GM21515 (cell line): ENCODE results near the gene C17orf113.
"Not testable (repeated sequence)": the region's sequence is repeated elsewhere in the genome, so short reads cannot be mapped to it uniquely, and the experiment has no call there.

ENCODE experiments used
- ATAC-seq: cut with Tn5 transposase; IDR thresholded peaks from one replicate; pipeline ENCODE4 v1.9.1; 2021; ENCODE audit not compliant: unreplicated experiment

C17orf113 gene

DNA sequence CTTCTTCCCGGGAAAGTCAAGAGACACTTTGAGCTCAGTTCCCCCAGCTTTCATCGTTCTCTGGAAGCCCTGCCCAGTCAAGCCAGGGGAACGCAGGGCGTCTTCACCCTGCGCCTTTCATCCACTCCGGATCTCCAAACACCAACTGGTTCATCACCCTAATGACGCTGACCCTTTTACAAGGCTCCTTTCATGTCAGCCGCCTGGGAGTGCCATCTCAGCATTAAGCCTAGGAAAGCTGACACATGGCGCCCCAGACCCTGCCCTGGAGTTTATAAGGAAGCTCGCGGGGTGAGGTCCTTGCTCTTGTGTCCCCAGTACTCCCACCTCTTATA lies 32.6 kb downstream of the C17orf113 start:
- peak; percentile 7 for ATAC-seq

DNA sequence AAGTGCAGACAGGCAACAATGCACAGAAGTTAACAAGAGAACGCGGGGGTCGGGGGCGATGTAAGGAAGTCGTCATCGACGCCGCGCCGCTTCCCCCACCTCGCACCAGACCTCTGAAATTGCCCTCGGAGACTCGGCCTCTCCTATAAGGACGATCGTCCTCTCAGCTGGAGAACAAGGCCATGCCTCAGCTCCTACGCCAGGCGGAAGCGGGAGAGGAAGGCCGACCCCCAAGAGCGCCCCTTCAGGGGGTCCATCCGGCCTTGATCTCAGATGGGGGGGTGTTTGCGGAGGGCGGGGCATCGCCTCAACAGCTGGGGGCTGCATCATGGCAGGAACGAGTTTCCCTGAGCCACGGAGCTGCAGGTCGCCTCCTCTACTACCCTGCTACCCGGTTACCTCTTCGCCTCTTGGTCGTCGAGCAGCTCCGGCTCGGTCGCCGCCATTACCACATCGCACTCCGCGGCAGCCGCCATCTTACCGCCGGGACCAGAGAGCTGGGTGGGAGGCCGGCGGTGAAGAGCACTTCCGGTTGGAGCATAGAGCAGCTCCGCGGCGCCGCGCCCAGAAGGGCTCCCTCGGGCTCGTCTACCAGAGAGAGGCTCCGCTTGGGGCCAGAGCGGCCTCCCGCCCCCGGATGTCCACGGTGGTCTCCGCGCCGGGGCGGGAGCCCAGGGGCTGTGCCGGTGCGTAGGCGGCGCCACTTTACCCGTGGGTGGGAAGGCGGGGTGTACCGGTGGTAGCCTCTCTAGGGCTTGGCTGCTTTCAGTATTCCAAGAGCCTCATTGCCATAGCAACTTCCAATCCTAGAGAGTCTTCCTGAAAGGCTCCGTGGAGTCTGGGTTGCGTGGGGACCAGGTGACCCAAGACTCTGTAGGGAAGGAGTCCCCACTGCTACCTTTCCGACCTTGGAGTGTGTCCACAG lies 33.2 kb downstream of the C17orf113 start, which contains the start of gene DNAJC7:
TSS of gene DNAJC7 (minus strand) at position 499 of the 925 bp plus-strand sequence. CDS start at position 476, 23 bp downstream.
- peak; percentile 74 for ATAC-seq

DNA sequence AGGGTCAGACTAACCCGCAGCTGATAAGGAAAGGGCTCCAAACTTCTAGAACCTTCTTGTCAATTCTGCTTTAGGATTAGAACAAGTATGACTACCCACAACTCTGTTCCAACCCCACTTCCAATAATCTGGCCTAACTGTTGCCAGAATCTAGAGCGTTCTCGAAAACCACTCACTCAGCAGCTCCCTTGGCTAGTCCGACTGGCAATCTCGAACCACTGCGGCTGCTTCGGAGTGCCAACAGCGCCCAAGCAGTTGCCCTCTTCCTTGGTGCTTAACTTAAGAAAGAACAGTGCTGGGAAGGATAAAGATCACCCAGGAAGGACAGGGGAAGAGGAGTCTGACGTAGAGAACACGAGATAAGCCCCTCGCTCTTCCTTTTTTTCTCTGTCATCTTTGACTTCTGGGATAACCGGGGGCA lies 34.0 kb downstream of the C17orf113 start:
- no peak for ATAC-seq

DNA sequence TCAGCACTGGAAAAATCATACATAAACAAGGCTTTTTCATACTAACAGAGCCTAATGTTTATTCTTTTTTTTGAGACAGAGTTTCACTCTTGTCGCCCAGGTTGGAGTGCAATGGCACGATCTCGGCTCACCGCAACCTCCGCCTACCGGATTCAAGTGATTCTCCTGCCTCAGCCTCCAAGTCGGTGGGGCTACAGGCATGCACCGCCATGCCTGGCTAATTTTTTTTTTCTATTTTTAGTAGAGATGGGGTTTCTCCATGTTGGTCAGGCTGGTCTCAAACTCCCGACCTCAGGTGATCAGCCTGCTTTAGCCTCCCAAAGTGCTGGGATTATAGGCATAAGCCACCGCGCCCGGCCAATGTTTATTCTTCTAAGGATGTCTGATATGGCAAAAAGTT lies 36.7 kb downstream of the C17orf113 start:
- ATAC-seq, result not testable (repeated sequence)

DNA sequence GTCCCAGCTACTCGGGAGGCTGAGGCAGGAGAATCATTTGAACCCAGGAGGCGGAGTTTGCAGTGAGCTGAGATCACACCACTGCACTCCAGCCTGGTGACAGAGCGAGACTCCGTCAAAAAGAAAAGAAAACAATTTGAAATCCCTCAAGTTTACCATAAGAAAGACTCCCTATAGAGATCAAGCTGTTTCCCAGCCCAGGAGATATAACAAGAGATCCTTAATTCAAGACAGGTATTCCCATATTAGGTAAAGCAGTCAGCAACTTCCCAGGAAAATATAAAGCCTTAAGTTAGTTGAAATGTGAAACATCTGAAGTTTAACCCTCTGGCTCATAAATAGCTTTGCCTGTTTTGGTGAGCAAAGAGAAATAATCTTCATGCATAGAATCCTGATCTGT lies 38.0 kb downstream of the C17orf113 start:
- ATAC-seq, result not testable (repeated sequence)

DNA sequence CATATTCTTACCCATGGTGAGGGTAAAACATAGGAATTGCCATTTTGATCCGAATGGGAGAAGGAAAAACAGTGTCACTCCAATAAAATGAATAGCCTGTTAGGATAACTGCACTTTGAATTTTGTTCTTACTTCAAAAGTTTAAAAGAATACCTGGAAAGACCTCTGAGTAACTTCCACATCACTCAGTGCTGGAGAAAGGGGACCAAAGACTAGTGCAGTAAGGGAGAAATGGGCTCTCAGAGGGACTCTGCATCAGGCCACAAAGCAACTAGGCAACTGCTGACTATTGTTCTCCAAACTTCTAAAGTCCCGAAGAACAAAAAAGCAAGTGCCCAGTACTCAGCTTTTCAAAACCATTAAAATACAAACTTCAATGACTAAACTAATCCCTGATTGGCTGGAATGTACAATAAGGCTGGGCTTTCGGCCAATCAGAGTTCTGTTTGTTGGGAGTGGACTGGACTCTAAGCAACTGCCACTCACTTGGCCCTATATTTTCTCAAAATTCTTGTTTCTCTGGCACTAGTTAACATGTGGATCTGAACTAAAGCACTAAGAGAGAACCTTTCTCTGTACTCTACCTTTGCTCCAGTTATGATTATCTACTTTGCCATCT lies 39.4 kb downstream of the C17orf113 start:
- ATAC-seq, result no peak

DNA sequence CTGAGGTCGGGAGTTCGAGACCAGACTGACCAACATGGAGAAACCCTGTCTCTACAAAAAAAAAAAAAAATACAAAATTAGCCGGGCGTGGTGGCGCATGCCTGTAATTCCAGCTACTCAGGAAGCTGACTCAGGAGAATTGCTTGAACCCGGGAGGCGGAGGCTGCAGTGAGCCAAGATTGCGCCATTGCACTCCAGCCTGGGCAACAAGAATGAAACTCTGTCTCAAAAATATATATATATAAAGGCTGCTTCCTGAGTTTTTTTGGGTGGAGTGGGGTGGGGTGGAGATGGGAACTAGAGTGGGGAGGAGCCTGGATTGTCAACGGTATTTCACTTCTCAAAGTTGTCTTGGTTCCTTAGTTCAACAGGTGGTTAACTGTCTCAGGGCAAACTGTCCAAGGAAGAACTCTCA lies 40.1 kb downstream of the C17orf113 start:
- ATAC-seq, result not testable (repeated sequence)

DNA sequence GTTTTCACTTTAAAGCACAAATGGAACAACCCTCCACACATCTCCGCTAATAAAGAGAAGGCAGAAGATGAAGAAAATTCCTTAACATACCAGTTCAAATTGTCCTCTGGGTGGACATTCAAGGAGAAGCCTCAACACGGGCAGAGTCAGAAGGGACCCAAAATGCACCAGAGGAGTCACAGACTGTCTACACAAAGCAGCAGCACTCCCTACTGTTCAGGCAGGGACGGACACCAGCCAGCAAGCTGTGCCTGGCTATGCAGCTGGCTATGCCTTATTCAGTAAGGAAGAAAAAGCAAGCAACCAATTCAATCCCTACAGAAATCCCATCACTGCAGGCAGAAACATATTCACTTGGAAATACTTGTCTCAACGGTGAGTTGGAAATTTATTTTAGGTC lies 41.2 kb downstream of the C17orf113 start:
- no peak for ATAC-seq

DNA sequence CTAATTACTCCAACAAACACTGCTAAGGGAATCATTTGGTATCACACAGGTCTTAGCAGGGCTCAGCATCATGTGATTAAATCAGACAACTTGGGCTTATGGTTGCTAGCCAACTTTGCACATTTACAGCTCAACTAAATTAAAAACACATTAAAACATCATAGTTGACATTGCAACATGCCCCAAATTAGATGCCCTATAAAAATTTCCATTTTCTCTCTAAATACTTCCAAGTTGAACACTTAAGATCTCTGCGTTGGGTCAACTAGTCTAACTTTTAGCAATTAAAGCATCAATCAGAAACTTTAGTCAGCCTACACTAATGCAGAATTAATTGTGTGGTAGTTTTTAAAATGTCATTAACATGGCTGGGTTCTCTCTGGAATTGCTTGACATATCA lies 45.2 kb downstream of the C17orf113 start:
- ATAC-seq, result no peak

DNA sequence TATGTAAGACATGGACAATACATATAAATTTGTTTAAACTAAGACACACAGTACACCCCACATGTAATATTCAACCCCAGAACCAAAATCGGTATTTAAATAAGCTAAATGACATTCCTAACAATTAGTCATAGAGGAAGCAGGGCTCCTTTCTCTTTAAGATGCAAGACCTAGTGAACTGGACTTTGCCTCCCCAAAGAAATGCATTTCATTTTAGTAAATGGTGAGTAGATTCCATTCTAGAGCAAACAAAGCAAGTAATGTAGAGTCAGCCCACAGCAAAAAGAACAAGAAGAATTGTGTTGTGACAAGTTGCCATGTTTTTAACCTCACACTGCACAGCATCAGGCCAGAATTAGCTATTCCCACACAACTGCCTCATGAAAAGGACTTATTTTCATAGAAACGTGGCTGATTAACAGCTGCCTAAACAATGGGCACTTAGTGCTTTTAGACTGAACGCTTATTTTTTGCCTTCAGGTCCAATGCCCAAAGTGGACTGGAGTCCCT lies 47.6 kb downstream of the C17orf113 start:
- no peak for ATAC-seq

DNA sequence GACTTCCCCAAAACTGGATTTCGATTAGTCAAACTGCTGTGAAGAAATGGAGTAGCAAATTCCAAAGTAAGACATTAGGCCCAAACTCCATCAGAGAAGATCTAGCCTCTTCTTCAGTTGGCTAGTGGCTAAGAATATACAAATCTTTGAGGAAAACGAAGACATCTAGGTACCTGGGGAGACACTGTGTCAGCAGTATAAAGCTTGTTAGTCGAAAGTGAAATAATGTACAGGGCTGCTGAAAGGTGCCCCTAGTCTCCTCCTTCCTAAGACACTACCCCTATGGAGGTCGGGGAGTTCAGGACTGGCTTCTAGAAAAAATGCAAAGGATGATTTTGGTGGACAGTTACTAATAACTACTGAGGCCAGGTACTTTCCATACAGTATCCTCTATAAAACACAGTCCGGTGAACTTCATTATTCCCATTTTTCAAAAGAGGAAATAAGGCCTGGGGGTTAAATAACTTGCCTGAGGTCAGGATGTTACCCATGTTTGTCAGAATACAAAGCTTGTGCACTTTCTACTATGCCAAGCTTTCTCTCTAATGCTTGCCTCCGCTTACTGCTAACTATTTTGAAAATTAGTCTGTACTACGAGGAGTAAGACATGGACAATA lies 48.1 kb downstream of the C17orf113 start:
- ATAC-seq, result no peak

DNA sequence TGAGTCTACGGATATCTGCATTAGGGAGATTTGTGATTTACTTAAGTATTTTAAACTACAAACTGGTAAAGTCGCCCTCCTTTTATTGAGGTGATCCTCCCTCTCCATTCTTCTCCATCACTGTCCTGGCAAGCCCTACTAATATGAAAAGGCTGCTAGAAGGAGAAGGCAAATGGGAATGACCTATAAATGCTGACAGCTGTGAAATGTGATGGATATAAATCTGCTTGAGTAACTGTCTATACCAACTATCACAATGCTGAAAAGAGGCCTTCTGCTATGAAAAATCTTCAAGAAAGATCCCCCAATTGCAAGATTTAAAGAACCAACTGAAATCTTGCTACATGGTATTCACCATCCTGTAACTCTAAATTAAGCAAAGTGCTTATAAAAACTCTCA lies 48.7 kb downstream of the C17orf113 start:
- ATAC-seq, result no peak

DNA sequence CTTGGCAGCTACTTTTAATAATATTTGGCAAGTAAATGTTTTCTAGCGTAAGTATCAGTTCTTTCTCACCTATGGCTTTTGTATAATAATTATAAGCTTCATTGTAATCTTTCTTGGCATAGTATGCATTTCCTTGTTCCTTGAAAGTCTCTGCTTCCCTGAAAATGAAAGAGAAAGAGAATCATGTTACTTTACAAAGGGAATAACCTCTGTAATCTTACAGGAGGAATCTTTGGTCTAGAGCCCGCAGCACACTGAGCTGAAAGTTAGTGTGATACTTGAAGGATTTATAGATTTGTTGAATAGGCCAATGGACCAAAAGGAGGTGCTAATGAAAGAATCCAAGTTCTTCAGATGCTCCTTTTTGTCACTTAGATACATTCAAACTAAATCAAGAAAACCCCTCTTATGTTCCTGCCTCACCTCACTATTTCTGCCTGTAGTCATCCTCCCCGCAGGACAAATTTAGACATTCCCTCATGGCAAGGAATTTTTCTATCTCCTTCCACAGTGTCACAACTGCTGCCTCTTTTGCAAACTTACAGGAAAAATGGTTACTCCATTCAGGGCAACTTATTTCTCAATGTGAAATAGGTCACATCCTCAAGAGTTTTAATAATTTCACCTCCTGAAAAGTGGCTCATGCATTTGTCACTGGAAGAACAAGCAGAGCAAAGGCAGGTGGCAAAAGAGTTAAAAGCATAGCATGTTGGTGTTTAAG lies 49.8 kb downstream of the C17orf113 start:
- no peak for ATAC-seq

DNA sequence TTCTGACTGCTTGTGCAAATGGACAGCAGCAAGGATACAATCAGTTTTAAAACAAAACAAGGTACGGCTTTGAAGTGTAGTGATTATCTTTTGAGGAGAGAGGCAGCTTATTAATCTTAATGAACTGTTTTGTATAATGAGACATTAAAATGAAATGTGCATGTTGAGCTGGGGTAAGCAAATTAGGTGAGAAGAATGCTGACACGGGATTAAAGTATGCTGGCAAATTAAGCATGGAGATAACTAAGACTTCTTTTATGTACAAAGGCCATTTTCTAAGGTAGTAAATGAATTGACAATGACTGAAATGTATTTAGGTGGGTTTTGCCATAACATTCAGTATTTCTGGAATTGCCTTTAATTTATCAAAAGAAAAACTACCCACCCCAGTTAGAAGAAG lies 51.9 kb downstream of the C17orf113 start:
- no peak for ATAC-seq

DNA sequence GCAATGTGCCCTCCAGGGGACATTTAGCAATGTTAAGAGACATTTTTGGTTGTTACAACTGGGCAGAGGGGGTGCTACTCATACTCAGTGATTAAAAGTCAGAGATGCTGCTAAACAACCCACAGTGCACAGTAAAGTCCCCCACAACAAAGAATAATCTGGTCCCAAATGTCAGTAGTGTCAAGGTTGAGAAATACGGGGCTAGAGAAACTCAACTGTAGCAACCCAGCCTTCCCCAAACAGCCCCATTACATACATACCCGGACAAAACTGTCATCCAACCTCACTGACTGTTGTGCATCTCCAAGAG lies 53.6 kb downstream of the C17orf113 start:
- no peak for ATAC-seq

DNA sequence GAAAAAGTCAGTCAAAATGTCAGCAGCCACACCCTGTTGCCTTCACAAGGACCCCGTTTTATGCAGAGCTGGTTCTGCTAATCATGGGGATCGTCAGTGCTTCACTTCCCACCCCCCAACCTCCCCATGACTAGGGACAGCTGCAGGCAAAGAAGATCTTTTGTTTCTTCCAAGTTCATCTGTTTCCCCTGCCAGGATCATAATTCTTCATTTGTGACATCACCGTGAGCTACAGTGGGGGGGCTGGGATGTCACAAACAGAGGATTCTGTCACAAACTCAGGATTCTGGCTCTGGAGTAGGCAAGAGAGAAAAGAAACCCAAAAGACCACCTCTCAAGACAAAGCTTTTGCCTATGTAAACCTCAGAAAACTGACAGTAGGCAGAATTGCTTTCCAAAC lies 57.8 kb downstream of the C17orf113 start:
- no peak for ATAC-seq

DNA sequence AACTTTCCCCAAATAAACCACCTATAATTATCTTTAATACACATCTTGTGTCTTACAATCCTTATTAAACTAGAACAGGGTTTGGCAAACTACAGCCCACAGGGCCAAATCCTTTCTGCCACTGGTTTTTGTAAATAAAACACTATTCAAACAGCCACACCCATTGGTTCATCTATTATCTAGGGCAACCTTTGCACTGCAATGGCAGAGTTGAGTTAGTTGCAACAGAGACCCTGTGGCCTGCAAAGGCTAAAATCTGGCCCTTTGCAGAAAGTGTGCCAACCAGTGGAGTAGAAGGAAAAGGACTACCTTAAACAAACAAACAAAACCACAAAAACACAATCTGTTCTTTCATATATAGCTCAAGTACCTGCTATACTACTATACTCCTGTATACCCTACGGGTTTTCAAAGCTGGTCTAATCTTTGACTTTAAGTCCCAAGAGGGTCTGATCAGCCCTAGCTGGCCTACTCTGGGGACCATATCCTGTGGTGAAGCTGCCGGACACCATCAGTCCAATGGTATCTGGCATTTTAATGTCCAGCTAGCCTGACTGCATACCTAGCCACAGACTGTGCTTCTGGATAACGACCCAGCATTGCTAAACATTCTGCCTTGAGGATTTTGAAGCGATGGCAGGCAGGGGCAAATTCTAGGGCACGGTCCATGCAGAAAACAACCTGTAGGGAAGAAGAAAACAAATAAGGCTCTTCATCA lies 60.5 kb downstream of the C17orf113 start:
- ATAC-seq, result no peak

DNA sequence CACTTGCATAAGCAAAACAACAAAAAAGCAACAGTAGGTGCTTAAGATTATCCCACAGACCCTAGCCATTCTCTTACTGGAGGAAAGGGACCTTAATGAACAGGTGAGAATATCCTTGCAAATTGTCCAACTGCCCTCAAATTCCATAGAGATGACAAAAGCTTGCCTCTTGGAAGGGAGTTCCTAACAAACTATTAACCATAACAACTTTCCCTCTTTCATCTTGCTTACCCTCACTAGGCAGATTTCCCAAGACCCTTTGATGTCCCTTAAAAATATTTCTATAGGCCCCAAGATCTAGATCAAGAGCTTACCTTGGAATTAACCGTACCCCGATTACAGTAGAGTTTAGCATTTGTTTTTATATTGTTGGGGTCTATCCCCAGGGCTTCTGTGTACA lies 62.0 kb downstream of the C17orf113 start:
- no peak for ATAC-seq
